ENCODE data around the gene PFKFB3. TPM values are rescaled to one million over a fixed set of nuclear protein-coding genes. Genes with fewer than 3 reads are reported as not detected.

PFKFB3 gene
- total and polyA plus RNA-seq, 2 of the 13 experiments (the other 11 are each of a cell fraction or from before 2014, with no cell fraction given) = 1.2 to 13.3 TPM

DNA sequence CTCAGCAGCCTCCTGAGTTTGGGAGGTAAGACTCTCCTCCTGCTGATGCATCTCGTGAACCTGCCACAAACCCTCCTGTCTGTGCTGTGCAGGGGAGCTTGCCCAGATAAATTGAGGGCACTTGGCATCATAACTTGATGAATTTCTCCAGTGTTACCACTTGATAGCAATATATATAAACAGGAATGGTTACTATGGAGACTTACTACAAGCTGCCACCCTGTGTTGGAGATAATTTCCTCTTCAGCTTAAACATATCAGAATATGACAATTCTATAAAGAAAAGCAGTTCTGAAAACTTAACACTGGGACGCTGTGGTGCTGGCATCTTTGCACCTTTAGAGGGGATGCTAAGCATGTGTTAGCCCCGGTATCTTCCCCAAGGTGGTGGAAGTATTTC lies 14.9 kb downstream of the PFKFB3 start:
- BruUV-seq (replicated peaks) = no TSS peak
- no peak for FAIRE-seq
- peaks cover 43 to 72% of the 10 kb centered on the region in 2 experiments for H3K36me3 ChIP-seq (replicated peaks in 1 of 2; ENCODE audit: control insufficient read depth in 1 of 2, insufficient read depth in 2 of 2, low read length in 2 of 2)
- no peaks in the 10 kb centered on the region for H3K79me2 ChIP-seq (ENCODE audit: insufficient read depth, low read length)
- 100% methylated on average over 2 of the region's 3 CpGs for WGBS (ENCODE audit: low lambda C conversion rate)
- H3K4me1 ChIP-seq (ENCODE audit: insufficient read depth, low read length) = no peaks in the 10 kb centered on the region
- H3K4me3 ChIP-seq (replicated peaks in 1 of 3; ENCODE audit: insufficient read depth in 1 of 3, low read depth in 2 of 3, low read length in 3 of 3) = no peak overlapping the region
- ChIA-PET POLR2A (no interaction called here), CTCF (ENCODE audit: low intra/inter-chr PET ratio, low total read pairs) (no interaction called here)
- TF ChIP-seq PAF1 (CRISPR knock-in tag; IDR thresholded peaks at IDR 0.05) = no peak
- TF ChIP-seq, protein P1, sequence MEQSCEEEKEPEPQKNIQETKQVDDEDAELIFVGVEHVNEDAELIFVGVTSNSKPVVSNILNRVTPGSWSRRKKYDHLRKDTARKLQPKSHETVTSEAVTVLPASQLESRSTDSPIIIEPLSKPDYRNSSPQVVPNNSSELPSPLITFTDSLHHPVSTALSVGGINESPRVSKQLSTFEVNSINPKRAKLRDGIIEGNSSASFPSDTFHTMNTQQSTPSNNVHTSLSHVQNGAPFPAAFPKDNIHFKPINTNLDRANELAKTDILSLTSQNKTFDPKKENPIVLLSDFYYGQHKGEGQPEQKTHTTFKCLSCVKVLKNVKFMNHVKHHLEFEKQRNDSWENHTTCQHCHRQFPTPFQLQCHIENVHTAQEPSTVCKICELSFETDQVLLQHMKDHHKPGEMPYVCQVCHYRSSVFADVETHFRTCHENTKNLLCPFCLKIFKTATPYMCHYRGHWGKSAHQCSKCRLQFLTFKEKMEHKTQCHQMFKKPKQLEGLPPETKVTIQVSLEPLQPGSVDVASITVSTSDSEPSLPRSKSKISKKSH (CRISPR knock-in tag; IDR thresholded peaks at IDR 0.05; ENCODE audit: borderline replicate concordance) = no peak
- in situ Hi-C loops (cut with HindIII; ENCODE audit: extremely low pct_ligation_motif_present, low pct_unique_long_range_greater_than_20kb) = no loop called here
- no peaks in the 10 kb centered on the region for H3K9me3 ChIP-seq (ENCODE audit: low read length)
- H3K9ac ChIP-seq (ENCODE audit: insufficient read depth, low read depth, low read length) = no peak overlapping the region
- H3K4me2 ChIP-seq (ENCODE audit: low read depth, low read length) = no peak overlapping the region
- no peak overlapping the region for H3K27ac ChIP-seq (ENCODE audit: extremely low read length, insufficient read depth, low read length)
- H2AFZ ChIP-seq (ENCODE audit: low read length) = no peak overlapping the region
- no peak for ATAC-seq
- H4K20me1 ChIP-seq (ENCODE audit: insufficient read depth, low read length) = no peaks in the 10 kb centered on the region
- H3K27me3 ChIP-seq (ENCODE audit: control insufficient read depth in 1 of 2, insufficient read depth in 2 of 2, low read length in 2 of 2) = no peaks in the 10 kb centered on the region
- DNase-seq (ENCODE audit: low spot score) = no peak
- intact Hi-C loops (cut with micrococcal nuclease; ENCODE audit: unreplicated experiment) = no loop called here

DNA sequence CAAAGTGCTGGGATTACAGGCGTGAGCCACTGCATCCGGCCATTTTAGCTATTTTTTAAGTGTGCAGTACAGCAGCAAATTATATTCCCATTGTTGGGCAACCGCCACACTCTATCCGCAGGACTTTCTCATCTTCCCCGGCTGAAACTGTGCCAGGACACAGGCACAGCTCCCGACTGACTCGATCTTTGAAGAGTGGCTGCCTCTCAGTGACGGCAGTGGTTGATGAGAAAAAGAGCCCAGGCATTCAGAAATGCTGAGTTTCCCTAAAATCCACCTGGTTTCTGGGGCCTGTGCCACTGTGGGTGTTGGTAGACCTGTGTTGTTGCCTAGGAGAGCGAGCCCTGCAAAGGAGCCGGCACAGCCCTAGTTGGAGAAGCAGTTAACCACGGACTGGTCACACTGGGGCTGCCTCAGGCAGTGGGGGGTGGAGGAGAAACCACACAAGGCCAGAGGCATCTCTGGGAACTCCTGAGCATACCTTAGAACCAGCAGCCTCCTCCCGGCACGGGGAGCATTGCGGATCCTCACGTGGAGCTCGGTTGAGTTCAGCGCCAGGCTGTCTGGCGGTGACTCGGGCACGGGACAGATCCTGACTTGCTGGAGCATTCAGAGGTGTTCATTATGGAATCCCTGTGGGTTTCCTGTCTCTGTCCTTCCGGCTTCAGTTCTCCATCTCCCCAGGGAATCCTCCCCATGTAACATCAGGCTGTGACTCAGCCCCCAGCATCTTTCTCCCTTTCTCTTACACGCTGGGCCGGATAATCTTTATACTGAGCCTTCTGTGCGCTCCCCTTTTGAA lies 16.2 kb downstream of the PFKFB3 start:
- BruUV-seq (replicated peaks) = no TSS peak
- no peaks in the 10 kb centered on the region for H4K20me1 ChIP-seq (ENCODE audit: insufficient read depth, low read length)
- ChIA-PET POLR2A (no interaction called here), CTCF (ENCODE audit: low intra/inter-chr PET ratio, low total read pairs) (no interaction called here)
- no peaks in the 10 kb centered on the region for H3K27me3 ChIP-seq (ENCODE audit: control insufficient read depth in 1 of 2, insufficient read depth in 2 of 2, low read length in 2 of 2)
- no peaks in the 10 kb centered on the region for H3K79me2 ChIP-seq (ENCODE audit: insufficient read depth, low read length)
- no peak overlapping the region for H2AFZ ChIP-seq (ENCODE audit: low read length)
- in situ Hi-C loops (cut with HindIII; ENCODE audit: extremely low pct_ligation_motif_present, low pct_unique_long_range_greater_than_20kb) (no loop called here), intact Hi-C loops (cut with micrococcal nuclease; ENCODE audit: unreplicated experiment) (no loop called here)
- peaks cover 51 to 73% of the 10 kb centered on the region in 2 experiments for H3K36me3 ChIP-seq (replicated peaks in 1 of 2; ENCODE audit: control insufficient read depth in 1 of 2, insufficient read depth in 2 of 2, low read length in 2 of 2)
- peak; percentile 53 for TF ChIP-seq AGO1 (IDR thresholded peaks at IDR 0.05; ENCODE audit: low read depth, low read length, poor library complexity, severe bottlenecking)
- TF ChIP-seq CENPT (CRISPR knock-in tag; IDR thresholded peaks at IDR 0.05; ENCODE audit: low read depth) = no peak
- no peaks in the 10 kb centered on the region for H3K9me3 ChIP-seq (ENCODE audit: low read length)
- no peak overlapping the region for H3K9ac ChIP-seq (ENCODE audit: insufficient read depth, low read depth, low read length)
- FAIRE-seq = no peak
- no peak overlapping the region for H3K27ac ChIP-seq (ENCODE audit: extremely low read length, insufficient read depth, low read length)
- H3K4me1 ChIP-seq (ENCODE audit: insufficient read depth, low read length) = no peaks in the 10 kb centered on the region
- no peak for ATAC-seq
- no peak overlapping the region for H3K4me3 ChIP-seq (replicated peaks in 1 of 3; ENCODE audit: insufficient read depth in 1 of 3, low read depth in 2 of 3, low read length in 3 of 3)
- DNase-seq (ENCODE audit: low spot score) = no peak
- no peak overlapping the region for H3K4me2 ChIP-seq (ENCODE audit: low read depth, low read length)
- WGBS (ENCODE audit: low lambda C conversion rate) = 89% methylated on average over 15 of the region's 24 CpGs
